Measurements from ENCODE around the gene TCERG1L.
"Not testable (repeated sequence)": the region's sequence is repeated elsewhere in the genome, so short reads cannot be mapped to it uniquely, and the experiment has no call there.

The TCERG1L gene

DNA sequence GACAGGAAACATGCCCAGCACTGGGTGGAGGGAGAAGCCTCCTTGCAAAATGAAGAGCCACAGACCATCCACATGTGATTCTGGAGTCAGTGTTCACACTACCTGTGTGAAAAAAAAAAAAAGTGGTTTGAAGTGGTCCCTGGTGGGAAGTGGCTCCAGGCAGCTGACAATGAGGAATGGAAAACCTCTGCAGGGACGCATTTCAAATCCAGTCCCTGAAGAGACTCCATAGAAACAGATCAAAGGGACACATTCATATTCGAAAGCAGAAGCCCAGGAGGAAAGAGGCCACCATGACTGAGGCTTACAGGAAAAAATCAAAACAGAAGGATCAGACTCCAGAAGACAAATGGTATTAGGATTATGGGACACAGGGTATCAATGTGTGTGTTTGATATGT, 11.5 kb upstream of the TCERG1L start:
- no peak overlapping the region for H3K4me2 ChIP-seq
- no peak overlapping the region for H2AFZ ChIP-seq (ENCODE audit: low read depth)
- no peaks in the 10 kb centered on the region for H3K4me1 ChIP-seq (ENCODE audit: low read depth, poor library complexity, severe bottlenecking)
- H3K4me3 ChIP-seq (IDR thresholded peaks at IDR 0.05; ENCODE audit: insufficient read depth, low read depth, low read length), result no peak overlapping the region
- no peak overlapping the region for H3K9ac ChIP-seq
- no peaks in the 10 kb centered on the region for H3K36me3 ChIP-seq (ENCODE audit: insufficient read depth)
- TF ChIP-seq, protein P1, sequence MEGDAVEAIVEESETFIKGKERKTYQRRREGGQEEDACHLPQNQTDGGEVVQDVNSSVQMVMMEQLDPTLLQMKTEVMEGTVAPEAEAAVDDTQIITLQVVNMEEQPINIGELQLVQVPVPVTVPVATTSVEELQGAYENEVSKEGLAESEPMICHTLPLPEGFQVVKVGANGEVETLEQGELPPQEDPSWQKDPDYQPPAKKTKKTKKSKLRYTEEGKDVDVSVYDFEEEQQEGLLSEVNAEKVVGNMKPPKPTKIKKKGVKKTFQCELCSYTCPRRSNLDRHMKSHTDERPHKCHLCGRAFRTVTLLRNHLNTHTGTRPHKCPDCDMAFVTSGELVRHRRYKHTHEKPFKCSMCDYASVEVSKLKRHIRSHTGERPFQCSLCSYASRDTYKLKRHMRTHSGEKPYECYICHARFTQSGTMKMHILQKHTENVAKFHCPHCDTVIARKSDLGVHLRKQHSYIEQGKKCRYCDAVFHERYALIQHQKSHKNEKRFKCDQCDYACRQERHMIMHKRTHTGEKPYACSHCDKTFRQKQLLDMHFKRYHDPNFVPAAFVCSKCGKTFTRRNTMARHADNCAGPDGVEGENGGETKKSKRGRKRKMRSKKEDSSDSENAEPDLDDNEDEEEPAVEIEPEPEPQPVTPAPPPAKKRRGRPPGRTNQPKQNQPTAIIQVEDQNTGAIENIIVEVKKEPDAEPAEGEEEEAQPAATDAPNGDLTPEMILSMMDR (conservative IDR thresholded peaks at IDR 0.05; ENCODE audit: low read depth, low read length), result no peak
- peaks cover 13% of the 10 kb centered on the region; the same call in 1 of the 2 replicates for H3K27me3 ChIP-seq (ENCODE audit: insufficient read depth, low read depth)
- H3K27ac ChIP-seq, result no peak overlapping the region
- no peaks in the 10 kb centered on the region for H4K20me1 ChIP-seq (ENCODE audit: insufficient read depth)
- no peaks in the 10 kb centered on the region for H3K79me2 ChIP-seq (ENCODE audit: insufficient read depth, low read depth)

- H2AFZ ChIP-seq (ENCODE audit: low read depth); H3K27ac ChIP-seq; H3K4me2 ChIP-seq; H3K4me1 ChIP-seq (ENCODE audit: low read depth, poor library complexity, severe bottlenecking); H3K36me3 ChIP-seq (ENCODE audit: insufficient read depth); H4K20me1 ChIP-seq (ENCODE audit: insufficient read depth); H3K4me3 ChIP-seq (IDR thresholded peaks at IDR 0.05; ENCODE audit: insufficient read depth, low read depth, low read length); H3K79me2 ChIP-seq (ENCODE audit: insufficient read depth, low read depth); H3K9ac ChIP-seq: not testable (repeated sequence)
- H3K27me3 ChIP-seq (ENCODE audit: insufficient read depth, low read depth), result peaks cover 13% of the 10 kb centered on the region; the same call in 1 of the 2 replicates
These were observed 11.1 kb upstream of the TCERG1L start for GRCh38 chr10:131322575-131322974.

GRCh38 chr10:131320860-131321604, 9.5 kb upstream of the TCERG1L start:
- Histone ChIP-seq H3K9ac (no peak overlapping the region), H3K36me3 (ENCODE audit: insufficient read depth) (no peaks in the 10 kb centered on the region), H3K79me2 (ENCODE audit: insufficient read depth, low read depth) (no peaks in the 10 kb centered on the region), H3K27me3 (ENCODE audit: insufficient read depth, low read depth) (peaks cover 13% of the 10 kb centered on the region; the same call in 1 of the 2 replicates), H2AFZ (ENCODE audit: low read depth) (no peak overlapping the region), H3K4me1 (ENCODE audit: low read depth, poor library complexity, severe bottlenecking) (no peaks in the 10 kb centered on the region), H3K4me2 (no peak overlapping the region), H3K27ac (no peak overlapping the region), H3K4me3 (IDR thresholded peaks at IDR 0.05; ENCODE audit: insufficient read depth, low read depth, low read length) (no peak overlapping the region), H4K20me1 (ENCODE audit: insufficient read depth) (no peaks in the 10 kb centered on the region)
- TF ChIP-seq, protein P1 (conservative IDR thresholded peaks at IDR 0.05; ENCODE audit: low read depth, low read length), result no peak

- Histone ChIP-seq H3K27ac (no peak overlapping the region), H3K9ac (no peak overlapping the region), H3K4me2 (no peak overlapping the region), H4K20me1 (ENCODE audit: insufficient read depth) (no peaks in the 10 kb centered on the region), H3K27me3 (ENCODE audit: insufficient read depth, low read depth) (peaks cover 13% of the 10 kb centered on the region; the same call in 1 of the 2 replicates), H3K79me2 (ENCODE audit: insufficient read depth, low read depth) (no peaks in the 10 kb centered on the region), H3K4me1 (ENCODE audit: low read depth, poor library complexity, severe bottlenecking) (no peaks in the 10 kb centered on the region), H2AFZ (ENCODE audit: low read depth) (no peak overlapping the region), H3K36me3 (ENCODE audit: insufficient read depth) (no peaks in the 10 kb centered on the region), H3K4me3 (IDR thresholded peaks at IDR 0.05; ENCODE audit: insufficient read depth, low read depth, low read length) (no peak overlapping the region)
- TF ChIP-seq, protein P1 (conservative IDR thresholded peaks at IDR 0.05; ENCODE audit: low read depth, low read length), result no peak
These were observed 7.3 kb upstream of the TCERG1L start for GRCh38 chr10:131318814-131319213.

GRCh38 chr10:131318291-131318690, 6.8 kb upstream of the TCERG1L start:
- Histone ChIP-seq H3K4me1 (ENCODE audit: low read depth, poor library complexity, severe bottlenecking) (no peaks in the 10 kb centered on the region), H2AFZ (ENCODE audit: low read depth) (no peak overlapping the region), H3K79me2 (ENCODE audit: insufficient read depth, low read depth) (no peaks in the 10 kb centered on the region), H3K27me3 (ENCODE audit: insufficient read depth, low read depth) (peaks cover 13% of the 10 kb centered on the region; the same call in 1 of the 2 replicates), H3K4me2 (no peak overlapping the region), H4K20me1 (ENCODE audit: insufficient read depth) (no peaks in the 10 kb centered on the region), H3K27ac (no peak overlapping the region), H3K9ac (no peak overlapping the region), H3K4me3 (IDR thresholded peaks at IDR 0.05; ENCODE audit: insufficient read depth, low read depth, low read length) (no peak overlapping the region), H3K36me3 (ENCODE audit: insufficient read depth) (no peaks in the 10 kb centered on the region)
- TF ChIP-seq, protein P1 (conservative IDR thresholded peaks at IDR 0.05; ENCODE audit: low read depth, low read length), result no peak

Measured in KMS-11 (cell line).